H9 (cell line): ENCODE results near the gene PLAU. TPM values are rescaled to one million over a fixed set of nuclear protein-coding genes. Genes with fewer than 3 reads are reported as not detected.

ENCODE experiments used
- DNase-seq: peaks from one replicate; pipeline ENCODE4 v3.0.0-alpha.2; 2017
- H2AFZ ChIP-seq: one replicate; pipeline ENCODE4 v1.6.1; 2013; ENCODE audit warnings: mild to moderate bottlenecking, low read length, control low read depth, moderate library complexity
- H2AK5ac ChIP-seq: 2 replicates; pipeline ENCODE4 v1.6.1; 2013; ENCODE audit warnings: low read length, control low read depth, mixed read lengths; ENCODE audit not compliant: insufficient read length
- H2BK120ac ChIP-seq: one replicate; pipeline ENCODE4 v1.6.1; 2013; ENCODE audit warnings: low read depth, mild to moderate bottlenecking, low read length, control low read depth, inconsistent platforms; ENCODE audit not compliant: poor library complexity, severe bottlenecking
- H2BK12ac ChIP-seq: 2 replicates; pipeline ENCODE4 v1.6.1; 2013; ENCODE audit warnings: low read length, control low read depth, mixed read lengths, low read depth; ENCODE audit not compliant: insufficient read length
- H2BK15ac ChIP-seq: 2 replicates; pipeline ENCODE4 v1.6.1; 2013; ENCODE audit warnings: low read depth, low read length, control low read depth
- H2BK20ac ChIP-seq: one replicate; pipeline ENCODE4 v1.6.1; 2013; ENCODE audit warnings: low read depth, mild to moderate bottlenecking, low read length, control low read depth, inconsistent platforms; ENCODE audit not compliant: poor library complexity, severe bottlenecking
- H2BK5ac ChIP-seq: 2 replicates; pipeline ENCODE4 v1.6.1; 2013; ENCODE audit warnings: low read length, control low read depth, mixed read lengths; ENCODE audit not compliant: insufficient read length
- H3K14ac ChIP-seq: 2 replicates; pipeline ENCODE4 v1.6.1; 2013; ENCODE audit warnings: low read length, control low read depth; ENCODE audit not compliant: insufficient read depth
- H3K18ac ChIP-seq: 2 replicates; pipeline ENCODE4 v1.6.1; 2013; ENCODE audit warnings: low read depth, mild to moderate bottlenecking, mixed read lengths, low read length, control low read depth; ENCODE audit not compliant: insufficient read length
- H3K23ac ChIP-seq: 2 replicates; pipeline ENCODE4 v1.6.1; 2013; ENCODE audit warnings: low read length, control low read depth, mixed read lengths, low read depth; ENCODE audit not compliant: insufficient read length
- H3K23me2 ChIP-seq: 2 replicates; pipeline ENCODE4 v1.6.1; 2013; ENCODE audit warnings: low read depth, mild to moderate bottlenecking, mixed read lengths, low read length, control low read depth; ENCODE audit not compliant: insufficient read length, poor library complexity, severe bottlenecking
- H3K27ac ChIP-seq: 2 replicates; pipeline ENCODE4 v1.5.1; 2013; ENCODE audit warnings: low read length, control low read depth, mixed read lengths, low read depth; ENCODE audit not compliant: insufficient read length
- H3K27me3 ChIP-seq: 2 replicates; pipeline ENCODE4 v1.6.1; 2013; ENCODE audit warnings: low read length, control low read depth, inconsistent platforms; ENCODE audit not compliant: insufficient read depth
- H3K4ac ChIP-seq: 2 replicates; pipeline ENCODE4 v1.6.1; 2013; ENCODE audit warnings: low read depth, mild to moderate bottlenecking, control low read depth, inconsistent platforms, low read length, moderate library complexity
- H3K4me1 ChIP-seq: 2 replicates; pipeline ENCODE4 v1.6.1; 2013; ENCODE audit warnings: low read length, control low read depth, inconsistent platforms; ENCODE audit not compliant: insufficient read depth
- H3K4me2 ChIP-seq: 2 replicates; pipeline ENCODE4 v1.6.1; 2013; ENCODE audit warnings: low read length, control low read depth, mixed read lengths; ENCODE audit not compliant: insufficient read length, insufficient read depth
- H3K56ac ChIP-seq: 2 replicates; pipeline ENCODE4 v1.6.1; 2013; ENCODE audit warnings: low read depth, mild to moderate bottlenecking, mixed read lengths, low read length, control low read depth; ENCODE audit not compliant: insufficient read length
- H3K79me1 ChIP-seq: 2 replicates; pipeline ENCODE4 v1.6.1; 2013; ENCODE audit warnings: low read depth, mild to moderate bottlenecking, moderate library complexity, low read length, control low read depth, inconsistent platforms; ENCODE audit not compliant: insufficient read depth, poor library complexity, severe bottlenecking
- H3K79me2 ChIP-seq: 2 replicates; pipeline ENCODE4 v1.6.1; 2013; ENCODE audit warnings: low read length, control low read depth, inconsistent platforms; ENCODE audit not compliant: insufficient read depth
- H3K9ac ChIP-seq: 2 replicates; pipeline ENCODE4 v1.6.1; 2013; ENCODE audit warnings: low read length, control low read depth, mixed read lengths; ENCODE audit not compliant: insufficient read length; ENCODE audit errors: extremely low read depth
- H3K9me3 ChIP-seq: one replicate; pipeline ENCODE4 v1.6.1; 2013; ENCODE audit warnings: low read depth, low read length, inconsistent platforms; ENCODE audit not compliant: control insufficient read depth
- H3T11ph ChIP-seq: one replicate; pipeline ENCODE4 v1.6.1; 2013; ENCODE audit warnings: mild to moderate bottlenecking, low read length, control low read depth, inconsistent platforms
- H4K20me1 ChIP-seq: one replicate; pipeline ENCODE4 v1.6.1; 2013; ENCODE audit not compliant: control insufficient read depth, insufficient read length, insufficient read depth
- H4K5ac ChIP-seq: 2 replicates; pipeline ENCODE4 v1.6.1; 2013; ENCODE audit warnings: low read depth, mild to moderate bottlenecking, mixed read lengths, low read length, control low read depth; ENCODE audit not compliant: insufficient read length
- H4K8ac ChIP-seq: replicated peaks from 2 replicates; pipeline ENCODE4 v1.6.1; 2013; ENCODE audit warnings: low read length, control low read depth, mixed read lengths, low read depth; ENCODE audit not compliant: insufficient read length
- H4K91ac ChIP-seq: 2 replicates; pipeline ENCODE4 v1.6.1; 2013; ENCODE audit warnings: low read depth, mild to moderate bottlenecking, moderate library complexity, mixed read lengths, low read length, control low read depth; ENCODE audit not compliant: insufficient read length
- H3K27ac Mint-ChIP-seq, 3 experiments: 2 replicates in 2 of 3; 3 replicates in 1 of 3; pipeline ENCODE4 v1.8.0; 2020 to 2021; ENCODE audit warnings: mixed read lengths in 3 of 3, mild to moderate bottlenecking in 1 of 3, moderate library complexity in 1 of 3
- H3K27me3 Mint-ChIP-seq: 2 replicates; pipeline ENCODE4 v1.8.0; 2021; ENCODE audit warnings: low read depth, mild to moderate bottlenecking, moderate library complexity, mixed read lengths
- H3K36me3 Mint-ChIP-seq, 3 experiments: 2 replicates in 2 of 3; 3 replicates in 1 of 3; pipeline ENCODE4 v1.8.0; 2020 to 2021; ENCODE audit warnings: low read depth in 3 of 3, mixed read lengths in 3 of 3; ENCODE audit not compliant: insufficient read depth in 1 of 3
- H3K4me1 Mint-ChIP-seq, 2 experiments: 2 replicates each; pipeline ENCODE4 v1.8.0; 2020; ENCODE audit warnings: mixed read lengths in 2 of 2
- H3K4me3 Mint-ChIP-seq, 2 experiments: 2 replicates in 1 of 2; 3 replicates in 1 of 2; pipeline ENCODE4 v1.8.0; 2020 to 2021; ENCODE audit warnings: mild to moderate bottlenecking in 2 of 2, mixed read lengths in 2 of 2, moderate library complexity in 1 of 2
- H3K9me3 Mint-ChIP-seq, 2 experiments: 2 replicates in 1 of 2; 3 replicates in 1 of 2; pipeline ENCODE4 v1.8.0; 2020; ENCODE audit warnings: mild to moderate bottlenecking in 2 of 2, mixed read lengths in 2 of 2, moderate library complexity in 1 of 2
- CTCF ChIP-seq: fragments of 200-600 bp; sonication (generic); conservative IDR thresholded peaks from 3 replicates; pipeline ENCODE4 v1.8.0; 2021; ENCODE audit warnings: antibody characterized with exemption, mild to moderate bottlenecking
- WGBS: extraction: QIAGEN DNeasy Blood & Tissue Kit; methylation state at CpG from one replicate; pipeline ENCODE4 v1.1.7; 2013; ENCODE audit warnings: missing lambda C conversion rate, low lambda C conversion rate, mixed read lengths; ENCODE audit not compliant: insufficient read length; ENCODE audit errors: extremely low coverage; 5-methylcytosine and 5-hydroxymethylcytosine counted together
- total RNA-seq: library from RNA; stranded (reverse); gene quantifications from 2 replicates; pipeline ENCODE4 v1.2.1, GENCODE V29; 2021

PLAU gene
- total RNA-seq, 1 experiment from 2014 or later, result 15.0 TPM

- no peak overlapping the region for H3T11ph ChIP-seq
- no peak overlapping the region for H3K23ac ChIP-seq
- no peak overlapping the region for H3K4me2 ChIP-seq
- no peak overlapping the region for H2BK20ac ChIP-seq
- no peaks in the 10 kb centered on the region for H3K23me2 ChIP-seq
- H3K56ac ChIP-seq, result no peak overlapping the region
- H4K91ac ChIP-seq, result no peak overlapping the region
- H3K4ac ChIP-seq, result no peak overlapping the region
- H2BK12ac ChIP-seq, result no peak overlapping the region
- H3K4me1 ChIP-seq, result no peaks in the 10 kb centered on the region; the same call in 1 of the 2 replicates
- no peaks in the 10 kb centered on the region for H3K9me3 Mint-ChIP-seq
- H3K79me2 ChIP-seq, result no peaks in the 10 kb centered on the region; the same call in 1 of the 2 replicates
- no peak overlapping the region for H2AFZ ChIP-seq
- DNase-seq, result no peak
- H3K27me3 Mint-ChIP-seq, result no peaks in the 10 kb centered on the region
- no peak overlapping the region for H4K5ac ChIP-seq
- no peak overlapping the region for H2BK5ac ChIP-seq
- H3K9ac ChIP-seq, result no peak overlapping the region
- H3K36me3 Mint-ChIP-seq, result peaks cover 18 to 42% (median 20%) of the 10 kb centered on the region in 3 experiments; a peak in 6 of 7 replicates
- no peak overlapping the region for H4K8ac ChIP-seq
- peaks cover under 1% of the 10 kb centered on the region for H4K20me1 ChIP-seq
- peaks cover 11 to 16% of the 10 kb centered on the region in 2 experiments for H3K4me1 Mint-ChIP-seq
- no peak overlapping the region for H3K27ac ChIP-seq
- no peaks in the 10 kb centered on the region for H3K79me1 ChIP-seq
- TF ChIP-seq CTCF, result no peak
- no peaks in the 10 kb centered on the region for H3K27me3 ChIP-seq
- H3K18ac ChIP-seq, result no peak overlapping the region
- H3K4me3 Mint-ChIP-seq, result no peak overlapping the region
- H2BK15ac ChIP-seq, result no peak overlapping the region
- no peak overlapping the region; the same call in 1 of the 2 replicates for H3K14ac ChIP-seq
- no peaks in the 10 kb centered on the region for H3K9me3 ChIP-seq
- no peak overlapping the region for H2AK5ac ChIP-seq
- WGBS, result no CpG with 5 or more reads among the region's 11 CpGs
- peak overlapping the region in 2 of 3 experiments; percentile 47 to 63; a peak in 5 of 7 replicates for H3K27ac Mint-ChIP-seq
- H2BK120ac ChIP-seq, result no peak overlapping the region
These were observed 45.2 kb upstream of the PLAU start for GRCh38 chr10:73865459-73866442.
